SU-DHL-6 (cell line): ENCODE measurements around the gene TATDN2.

Experiments
- EZH2phosphoT487 ChIP-seq: fragments of 200-600 bp; sonication (generic), shearing (Covaris generic); conservative IDR thresholded peaks from 2 replicates; pipeline ENCODE4 v1.6.1; 2018; ENCODE audit warnings: mild to moderate bottlenecking, antibody characterized with exemption, low read length, moderate library complexity, mixed read lengths
- TF ChIP-seq, protein P1 (sequence below): fragments of 200-600 bp; sonication (generic); IDR thresholded peaks from one replicate; pipeline ENCODE4 v1.5.1; 2017; ENCODE audit warnings: antibody characterized with exemption, mild to moderate bottlenecking, low read length, moderate library complexity; ENCODE audit not compliant: insufficient read depth, poor library complexity, severe bottlenecking

- TF ChIP-seq, protein P1, sequence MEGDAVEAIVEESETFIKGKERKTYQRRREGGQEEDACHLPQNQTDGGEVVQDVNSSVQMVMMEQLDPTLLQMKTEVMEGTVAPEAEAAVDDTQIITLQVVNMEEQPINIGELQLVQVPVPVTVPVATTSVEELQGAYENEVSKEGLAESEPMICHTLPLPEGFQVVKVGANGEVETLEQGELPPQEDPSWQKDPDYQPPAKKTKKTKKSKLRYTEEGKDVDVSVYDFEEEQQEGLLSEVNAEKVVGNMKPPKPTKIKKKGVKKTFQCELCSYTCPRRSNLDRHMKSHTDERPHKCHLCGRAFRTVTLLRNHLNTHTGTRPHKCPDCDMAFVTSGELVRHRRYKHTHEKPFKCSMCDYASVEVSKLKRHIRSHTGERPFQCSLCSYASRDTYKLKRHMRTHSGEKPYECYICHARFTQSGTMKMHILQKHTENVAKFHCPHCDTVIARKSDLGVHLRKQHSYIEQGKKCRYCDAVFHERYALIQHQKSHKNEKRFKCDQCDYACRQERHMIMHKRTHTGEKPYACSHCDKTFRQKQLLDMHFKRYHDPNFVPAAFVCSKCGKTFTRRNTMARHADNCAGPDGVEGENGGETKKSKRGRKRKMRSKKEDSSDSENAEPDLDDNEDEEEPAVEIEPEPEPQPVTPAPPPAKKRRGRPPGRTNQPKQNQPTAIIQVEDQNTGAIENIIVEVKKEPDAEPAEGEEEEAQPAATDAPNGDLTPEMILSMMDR, result no peak
- TF ChIP-seq EZH2phosphoT487, result no peak
These were observed 17.6 kb downstream of the TATDN2 start for GRCh38 chr3:10265833-10266232.
